Measurements from ENCODE around the gene CR1. TPM values are rescaled to one million over a fixed set of nuclear protein-coding genes. Genes with fewer than 3 reads are reported as not detected.
"Not testable (repeated sequence)": the region's sequence is repeated elsewhere in the genome, so short reads cannot be mapped to it uniquely, and the experiment has no call there.

CR1 gene
- total and polyA plus RNA-seq, 2 donors (not counting 3 experiments of a cell fraction or from before 2014, with no cell fraction given), result not detected

- Histone ChIP-seq H3K4me2 (ENCODE audit: insufficient read depth, low read length) (no peak overlapping the region), H3K4me3 (replicated peaks in 1 of 3; ENCODE audit: insufficient read depth in 1 of 3, low read depth in 1 of 3, low read length in 3 of 3) (no peak overlapping the region), H3K27ac (ENCODE audit: insufficient read depth, low read depth, low read length) (no peak overlapping the region), H2AFZ (ENCODE audit: low read depth, low read length) (no peak overlapping the region), H3K79me2 (ENCODE audit: control insufficient read depth, insufficient read depth, low read length) (no peaks in the 10 kb centered on the region), H3K27me3 (ENCODE audit: control insufficient read depth in 2 of 2, insufficient read depth in 2 of 2, low read length in 2 of 2) (peaks cover 3 to 9% of the 10 kb centered on the region in 2 experiments), H4K20me1 (replicated peaks; ENCODE audit: control insufficient read depth, extremely low read depth, insufficient read depth, low read length) (no peaks in the 10 kb centered on the region), H3K36me3 (ENCODE audit: control insufficient read depth in 2 of 2, extremely low read depth in 1 of 2, insufficient read depth in 2 of 2, low read length in 2 of 2) (no peaks in the 10 kb centered on the region), H3K9ac (replicated peaks; ENCODE audit: extremely low read depth, insufficient read depth, low read length) (no peak overlapping the region), H3K9me3 (replicated peaks; ENCODE audit: control insufficient read depth, insufficient read depth, low read length) (no peaks in the 10 kb centered on the region), H3K9me1 (replicated peaks; ENCODE audit: control insufficient read depth, extremely low read depth, insufficient read depth, low read length) (no peaks in the 10 kb centered on the region), H3K4me1 (ENCODE audit: control insufficient read depth, extremely low read depth, insufficient read depth, low read length) (no peaks in the 10 kb centered on the region)
- intact Hi-C loops (cut with micrococcal nuclease) (no loop called here), dilution Hi-C loops (cut with MboI; ENCODE audit: extremely low pct_ligation_motif_present, low sequenced_read_pairs) (no loop called here)
- ChIA-PET POLR2A (no interaction called here), CTCF (interaction anchor here (1.3 to 1.4 kb wide), 2 partner anchors 23 to 56 kb away, joined by 3 read pairs; no protein-coding TSS in a partner anchor)
- FAIRE-seq, result no peak
- no peak for TF ChIP-seq GATA2 (IDR thresholded peaks at IDR 0.05; ENCODE audit: insufficient read depth, insufficient read length, low read depth, low read length)
- TF ChIP-seq JUN (IDR thresholded peaks at IDR 0.05; ENCODE audit: borderline replicate concordance, insufficient read depth, insufficient read length, low read depth), result no peak
- TF ChIP-seq POLR2AphosphoS5 (IDR thresholded peaks at IDR 0.05; ENCODE audit: insufficient read depth, low read depth, low read length), result no peak
- no peak for TF ChIP-seq MAX (IDR thresholded peaks at IDR 0.05; ENCODE audit: insufficient read depth, insufficient read length)
- TF ChIP-seq MYC (IDR thresholded peaks at IDR 0.05; ENCODE audit: low read depth, low read length), result no peak
- no peak for TF ChIP-seq FOS (IDR thresholded peaks at IDR 0.05; ENCODE audit: borderline replicate concordance, insufficient read depth, low read length)
- TF ChIP-seq EZH2 (IDR thresholded peaks at IDR 0.05; ENCODE audit: borderline replicate concordance, low read depth, low read length, severe bottlenecking), result no peak
- TF ChIP-seq POLR2A (IDR thresholded peaks at IDR 0.05; ENCODE audit: low read depth, low read length), result no peak
- TF ChIP-seq CTCF (IDR thresholded peaks at IDR 0.05; ENCODE audit: extremely low read depth in 1 of 2, insufficient read depth in 1 of 2, low read depth in 1 of 2, low read length in 2 of 2), result no peak
- DNase-seq (ENCODE audit: low read depth, low spot score), result no peak
- BruUV-seq (replicated peaks), result no TSS peak
Measured at GRCh38 chr1:207676153-207676552, 180.2 kb downstream of the CR1 start.

- POLR2A ChIA-PET; FAIRE-seq; H3K4me3 ChIP-seq (replicated peaks in 1 of 3; ENCODE audit: insufficient read depth in 1 of 3, low read depth in 1 of 3, low read length in 3 of 3); H3K27me3 ChIP-seq (ENCODE audit: control insufficient read depth in 2 of 2, insufficient read depth in 2 of 2, low read length in 2 of 2); H3K9ac ChIP-seq (replicated peaks; ENCODE audit: extremely low read depth, insufficient read depth, low read length); H4K20me1 ChIP-seq (replicated peaks; ENCODE audit: control insufficient read depth, extremely low read depth, insufficient read depth, low read length); H2AFZ ChIP-seq (ENCODE audit: low read depth, low read length); BruUV-seq (replicated peaks); H3K4me1 ChIP-seq (ENCODE audit: control insufficient read depth, extremely low read depth, insufficient read depth, low read length); H3K36me3 ChIP-seq (ENCODE audit: control insufficient read depth in 2 of 2, extremely low read depth in 1 of 2, insufficient read depth in 2 of 2, low read length in 2 of 2); H3K27ac ChIP-seq (ENCODE audit: insufficient read depth, low read depth, low read length); CTCF ChIA-PET; H3K9me1 ChIP-seq (replicated peaks; ENCODE audit: control insufficient read depth, extremely low read depth, insufficient read depth, low read length); intact Hi-C loops (cut with micrococcal nuclease); dilution Hi-C loops (cut with MboI; ENCODE audit: extremely low pct_ligation_motif_present, low sequenced_read_pairs); H3K4me2 ChIP-seq (ENCODE audit: insufficient read depth, low read length); H3K79me2 ChIP-seq (ENCODE audit: control insufficient read depth, insufficient read depth, low read length); H3K9me3 ChIP-seq (replicated peaks; ENCODE audit: control insufficient read depth, insufficient read depth, low read length); DNase-seq (ENCODE audit: low read depth, low spot score): not testable (repeated sequence)
Measured at GRCh38 chr1:207680590-207681388, 184.8 kb downstream of the CR1 start.
